IMR-90 (cell line): ENCODE measurements around the gene POLR2E. TPM values are rescaled to one million over a fixed set of nuclear protein-coding genes. Genes with fewer than 3 reads are reported as not detected.

Experiments used
- ATAC-seq: fragments of 200-7000 bp; cut with Tn5 transposase; 2 replicates; pipeline ENCODE4 v1.9.1; 2020; ENCODE audit warnings: low read depth, mild to moderate bottlenecking, moderate library complexity
- BruUV-seq: library from RNA; stranded (reverse); fragments of 400-500 nt; replicated peaks from 2 replicates; lab custom pipeline; 2021; lab: Mats Ljungman, UMichigan
- CTCF ChIA-PET: fragments of 300-600 bp; formaldehyde crosslinking; extraction: SDS; loops from one replicate; lab custom pipeline; 2021; ENCODE audit warnings: antibody characterized with exemption; lab: Yijun Ruan, JAX
- POLR2A ChIA-PET: fragments of 300-600 bp; sonication (Branson Sonifier 250); formaldehyde crosslinking; loops from one replicate; lab custom pipeline; 2022; ENCODE audit warnings: antibody characterized with exemption; ENCODE audit not compliant: unreplicated experiment; lab: Charles Lee
- DNase-seq: peaks from one replicate; pipeline ENCODE4 v3.0.0; 2013
- H2AFZ ChIP-seq: replicated peaks from 2 replicates; pipeline ENCODE3; 2013; ENCODE audit warnings: low read length, mild to moderate bottlenecking; ENCODE audit not compliant: poor library complexity
- H2AK5ac ChIP-seq: 2 replicates; pipeline ENCODE4 v1.6.1; 2013; ENCODE audit warnings: low read depth, low read length, inconsistent platforms
- H2AK9ac ChIP-seq: replicated peaks from 2 replicates; pipeline ENCODE3; 2013; ENCODE audit warnings: mild to moderate bottlenecking, low read depth, low read length, moderate library complexity; ENCODE audit not compliant: poor library complexity
- H2BK120ac ChIP-seq: 2 replicates; pipeline ENCODE4 v1.6.1; 2013; ENCODE audit warnings: low read depth, low read length, inconsistent platforms
- H2BK15ac ChIP-seq: 3 replicates; pipeline ENCODE4 v1.6.1; 2013; ENCODE audit warnings: low read depth, low read length, inconsistent platforms
- H2BK20ac ChIP-seq: 2 replicates; pipeline ENCODE4 v1.6.1; 2013; ENCODE audit warnings: low read depth, mild to moderate bottlenecking, inconsistent platforms, low read length, moderate library complexity
- H2BK5ac ChIP-seq: 2 replicates; pipeline ENCODE4 v1.6.1; 2013; ENCODE audit warnings: mild to moderate bottlenecking, low read depth, low read length, inconsistent platforms; ENCODE audit not compliant: poor library complexity, severe bottlenecking
- H3K14ac ChIP-seq: replicated peaks from 2 replicates; pipeline ENCODE4 v1.6.1; 2013; ENCODE audit warnings: low read depth, low read length, inconsistent platforms
- H3K18ac ChIP-seq: 2 replicates; pipeline ENCODE4 v1.6.1; 2013; ENCODE audit warnings: low read depth, low read length, control low read depth
- H3K23ac ChIP-seq: 2 replicates; pipeline ENCODE4 v1.6.1; 2013; ENCODE audit warnings: low read depth, low read length, inconsistent platforms
- H3K27ac ChIP-seq: 2 replicates; pipeline ENCODE4 v1.5.1; 2013; ENCODE audit warnings: mild to moderate bottlenecking, control low read depth, low read length; ENCODE audit not compliant: insufficient read depth
- H3K27me3 ChIP-seq: 2 replicates; pipeline ENCODE4 v1.6.1; 2013; ENCODE audit warnings: low read length; ENCODE audit not compliant: control insufficient read depth, insufficient read depth
- H3K36me3 ChIP-seq: 2 replicates; pipeline ENCODE4 v1.6.1; 2013; ENCODE audit warnings: low read length, mixed read lengths; ENCODE audit not compliant: control insufficient read depth, insufficient read depth
- H3K4ac ChIP-seq: 2 replicates; pipeline ENCODE4 v1.6.1; 2013; ENCODE audit warnings: low read depth, low read length, inconsistent platforms
- H3K4me1 ChIP-seq: 2 replicates; pipeline ENCODE4 v1.6.1; 2013; ENCODE audit warnings: low read length, mixed read lengths; ENCODE audit not compliant: control insufficient read depth, insufficient read depth
- H3K4me2 ChIP-seq: 2 replicates; pipeline ENCODE4 v1.6.1; 2013; ENCODE audit warnings: low read depth, mild to moderate bottlenecking, control low read depth, low read length, moderate library complexity
- H3K4me3 ChIP-seq: 2 replicates; pipeline ENCODE4 v1.5.1; 2013; ENCODE audit warnings: low read depth, mild to moderate bottlenecking, control low read depth, low read length, moderate library complexity; ENCODE audit not compliant: insufficient read depth
- H3K56ac ChIP-seq: 2 replicates; pipeline ENCODE4 v1.6.1; 2013; ENCODE audit warnings: low read length, inconsistent platforms; ENCODE audit not compliant: insufficient read depth; ENCODE audit errors: extremely low read depth
- H3K79me1 ChIP-seq, 2 experiments: 2 replicates each; pipeline ENCODE4 v1.6.1; 2013; ENCODE audit warnings: low read length in 2 of 2, inconsistent platforms in 1 of 2, low read depth in 1 of 2
- H3K9ac ChIP-seq: 2 replicates; pipeline ENCODE4 v1.6.1; 2013; ENCODE audit warnings: low read depth, low read length, control low read depth
- H3K9me1 ChIP-seq: 2 replicates; pipeline ENCODE4 v1.6.1; 2013; ENCODE audit warnings: low read length, inconsistent platforms; ENCODE audit not compliant: insufficient read depth
- H3K9me3 ChIP-seq: 2 replicates; pipeline ENCODE4 v1.6.1; 2013; ENCODE audit warnings: low read length; ENCODE audit not compliant: control insufficient read depth, insufficient read depth
- H4K20me1 ChIP-seq: 2 replicates; pipeline ENCODE4 v1.6.1; 2013; ENCODE audit warnings: low read length, inconsistent platforms; ENCODE audit not compliant: insufficient read depth
- H4K5ac ChIP-seq: 2 replicates; pipeline ENCODE4 v1.6.1; 2013; ENCODE audit warnings: mild to moderate bottlenecking, low read depth, low read length, control low read depth
- H4K8ac ChIP-seq, 2 experiments: 2 replicates each; pipeline ENCODE4 v1.6.1; 2013; ENCODE audit warnings: low read depth in 2 of 2, low read length in 2 of 2, control low read depth in 1 of 2, inconsistent platforms in 1 of 2
- H4K91ac ChIP-seq: 2 replicates; pipeline ENCODE4 v1.6.1; 2013; ENCODE audit warnings: low read depth, low read length, inconsistent platforms; ENCODE audit not compliant: insufficient read depth
- BHLHE40 ChIP-seq: fragments of 150-350 bp; IDR thresholded peaks from 2 replicates; pipeline ENCODE4 v1.6.1; 2016; ENCODE audit warnings: mild to moderate bottlenecking, low read depth, low read length
- CEBPB ChIP-seq: IDR thresholded peaks from 2 replicates; pipeline ENCODE4 v1.6.1; 2012; ENCODE audit warnings: low read depth, low read length, improper control_type of control experiment
- CHD1 ChIP-seq: IDR thresholded peaks from 2 replicates; pipeline ENCODE4 v1.6.1; 2012; ENCODE audit warnings: low read depth, low read length, improper control_type of control experiment
- FOS ChIP-seq: fragments of 150-350 bp; IDR thresholded peaks from 2 replicates; pipeline ENCODE4 v1.6.1; 2016; ENCODE audit warnings: low read depth, low read length
- MAFK ChIP-seq: IDR thresholded peaks from 2 replicates; pipeline ENCODE4 v1.6.1; 2012; ENCODE audit warnings: low read depth, low read length, improper control_type of control experiment
- MAZ ChIP-seq: IDR thresholded peaks from 2 replicates; pipeline ENCODE4 v1.6.1; 2012; ENCODE audit warnings: low read depth, mild to moderate bottlenecking, low read length, improper control_type of control experiment, moderate library complexity, borderline replicate concordance
- MXI1 ChIP-seq: IDR thresholded peaks from 2 replicates; pipeline ENCODE4 v1.6.1; 2012; ENCODE audit warnings: low read depth, mild to moderate bottlenecking, low read length, moderate library complexity, borderline replicate concordance
- NFE2L2 ChIP-seq: fragments of 150-350 bp; IDR thresholded peaks from 2 replicates; pipeline ENCODE4 v1.6.1; 2016; ENCODE audit warnings: low read depth, mild to moderate bottlenecking, low read length
- POLR2A ChIP-seq: IDR thresholded peaks from 2 replicates; pipeline ENCODE4 v1.6.1; 2012; ENCODE audit warnings: mild to moderate bottlenecking, low read depth, low read length
- RAD21 ChIP-seq: IDR thresholded peaks from 2 replicates; pipeline ENCODE4 v1.6.1; 2012; ENCODE audit warnings: low read length, improper control_type of control experiment
- RCOR1 ChIP-seq: IDR thresholded peaks from 2 replicates; pipeline ENCODE4 v1.6.1; 2012; ENCODE audit warnings: mild to moderate bottlenecking, low read length, improper control_type of control experiment; ENCODE audit not compliant: insufficient replicate concordance
- RFX5 ChIP-seq: IDR thresholded peaks from 2 replicates; pipeline ENCODE4 v1.8.0; 2012; ENCODE audit warnings: low read depth, mild to moderate bottlenecking, low read length, moderate library complexity
- SMC3 ChIP-seq: fragments of 150-350 bp; IDR thresholded peaks from 2 replicates; pipeline ENCODE4 v1.6.1; 2016; ENCODE audit warnings: low read depth, mild to moderate bottlenecking, antibody characterized with exemption, low read length, moderate library complexity
- USF2 ChIP-seq: fragments of 150-350 bp; IDR thresholded peaks from 2 replicates; pipeline ENCODE4 v1.6.1; 2017; ENCODE audit warnings: mild to moderate bottlenecking, antibody characterized with exemption, low read length, low read depth
- WGBS, 2 experiments: methylation state at CpG; one replicate each; pipeline versions ENCODE4 v1.1.5 to v1.1.7; 2013; ENCODE audit warnings: missing lambda C conversion rate in 2 of 2; ENCODE audit not compliant: insufficient read length in 1 of 2; ENCODE audit errors: extremely low coverage in 2 of 2; 5-methylcytosine and 5-hydroxymethylcytosine counted together
- dilution Hi-C: fragments of 300-500 bp; cut with HindIII; formaldehyde crosslinking; loops from one replicate; pipeline ENCODE4 v1.14.3; 2018; ENCODE audit warnings: low sequenced_read_pairs; ENCODE audit not compliant: unreplicated experiment
- in situ Hi-C: fragments of 300-500 bp; cut with MboI; formaldehyde crosslinking; loops from 3 replicates; pipeline ENCODE4 v1.14.3; 2019; ENCODE audit warnings: low sequenced_read_pairs, inconsistent platforms, mixed read lengths
- intact Hi-C: fragments of 100-400 bp; cut with micrococcal nuclease; formaldehyde crosslinking; loops from 2 replicates; pipeline ENCODE4 v1.10.0; 2022
- polyA plus RNA-seq, 3 experiments: library from polyadenylated mRNA; depleted of rRNA; stranded (reverse); fragments of >200 nt; gene quantifications; 2 replicates each; pipeline ENCODE4 v1.2.3, GENCODE V29; 2012; ENCODE audit warnings: low replicate concordance in 1 of 3
- total RNA-seq: library from RNA; depleted of rRNA; stranded (reverse); fragments of >200 nt; gene quantifications from 2 replicates; pipeline ENCODE4 v1.2.3, GENCODE V29; 2012
- TF ChIP-seq, protein P1 (sequence below): conservative IDR thresholded peaks from 2 replicates; pipeline ENCODE4 v1.5.1; 2012; ENCODE audit warnings: mild to moderate bottlenecking, low read depth, low read length, improper control_type of control experiment

The POLR2E gene
- total and polyA plus RNA-seq, 2 of the 4 experiments (the other 2 are of a cell fraction), result 294 to 391 TPM

DNA sequence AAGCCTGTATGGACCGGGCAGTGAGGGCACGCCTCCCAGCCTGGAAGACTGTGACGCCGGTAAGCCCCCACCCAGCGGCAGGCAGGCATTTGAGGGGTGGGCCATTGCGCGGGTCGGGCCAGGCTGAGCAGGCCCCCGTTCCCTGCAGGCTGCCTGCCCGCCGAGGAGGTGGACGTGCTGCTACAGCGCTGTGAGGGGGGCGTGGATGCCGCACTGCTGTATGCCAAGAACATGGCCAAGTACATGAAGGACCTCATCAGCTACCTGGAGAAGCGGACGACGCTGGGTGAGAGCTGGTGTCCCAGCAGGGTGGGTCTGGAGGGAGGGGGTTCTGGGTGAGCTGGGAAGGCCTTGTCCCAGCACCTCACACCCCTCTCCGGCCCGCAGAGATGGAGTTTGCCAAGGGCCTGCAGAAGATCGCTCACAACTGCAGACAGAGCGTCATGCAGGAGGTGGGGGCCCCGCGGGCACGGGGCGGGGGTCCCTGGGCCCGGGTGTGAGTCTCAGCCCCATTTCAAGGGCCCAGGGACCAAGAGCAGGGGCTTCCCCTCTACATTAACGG is 21.1 kb downstream of the POLR2E start:
- ChIA-PET POLR2A (no interaction called here), CTCF (no interaction called here)

More for the DNA sequence above, 21.1 kb downstream of the POLR2E start:
- H2AFZ ChIP-seq, result no peak overlapping the region
- H3K18ac ChIP-seq, result no peak overlapping the region
- H3K4ac ChIP-seq, result no peak overlapping the region
- BruUV-seq, result no TSS peak
- H3K9me3 ChIP-seq, result peaks cover 2% of the 10 kb centered on the region; the same call in 1 of the 2 replicates
- H4K5ac ChIP-seq, result no peak overlapping the region
- H2BK15ac ChIP-seq, result no peak overlapping the region
- no peaks in the 10 kb centered on the region for H3K4me1 ChIP-seq
- no peak overlapping the region for H2AK9ac ChIP-seq
- dilution Hi-C loops, result no loop called here
- H2BK20ac ChIP-seq, result no peak overlapping the region
- no peak overlapping the region for H3K9ac ChIP-seq
- DNase-seq, result no peak
- H4K20me1 ChIP-seq, result no peaks in the 10 kb centered on the region; the same call in 1 of the 2 replicates
- no peak overlapping the region for H4K91ac ChIP-seq
- H3K4me2 ChIP-seq, result no peak overlapping the region
- in situ Hi-C loops, result no loop called here
- H4K8ac ChIP-seq, result no peak overlapping the region
- no peaks in the 10 kb centered on the region for H3K79me1 ChIP-seq
- TF ChIP-seq SMC3 (no peak), CHD1 (no peak), USF2 (no peak), MXI1 (no peak), BHLHE40 (no peak), RFX5 (no peak), CEBPB (no peak), MAFK (no peak), FOS (no peak), RCOR1 (no peak), RAD21 (no peak), MAZ (no peak), POLR2A (no peak), NFE2L2 (no peak)
- TF ChIP-seq, protein P1, sequence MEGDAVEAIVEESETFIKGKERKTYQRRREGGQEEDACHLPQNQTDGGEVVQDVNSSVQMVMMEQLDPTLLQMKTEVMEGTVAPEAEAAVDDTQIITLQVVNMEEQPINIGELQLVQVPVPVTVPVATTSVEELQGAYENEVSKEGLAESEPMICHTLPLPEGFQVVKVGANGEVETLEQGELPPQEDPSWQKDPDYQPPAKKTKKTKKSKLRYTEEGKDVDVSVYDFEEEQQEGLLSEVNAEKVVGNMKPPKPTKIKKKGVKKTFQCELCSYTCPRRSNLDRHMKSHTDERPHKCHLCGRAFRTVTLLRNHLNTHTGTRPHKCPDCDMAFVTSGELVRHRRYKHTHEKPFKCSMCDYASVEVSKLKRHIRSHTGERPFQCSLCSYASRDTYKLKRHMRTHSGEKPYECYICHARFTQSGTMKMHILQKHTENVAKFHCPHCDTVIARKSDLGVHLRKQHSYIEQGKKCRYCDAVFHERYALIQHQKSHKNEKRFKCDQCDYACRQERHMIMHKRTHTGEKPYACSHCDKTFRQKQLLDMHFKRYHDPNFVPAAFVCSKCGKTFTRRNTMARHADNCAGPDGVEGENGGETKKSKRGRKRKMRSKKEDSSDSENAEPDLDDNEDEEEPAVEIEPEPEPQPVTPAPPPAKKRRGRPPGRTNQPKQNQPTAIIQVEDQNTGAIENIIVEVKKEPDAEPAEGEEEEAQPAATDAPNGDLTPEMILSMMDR, result no peak
- no peaks in the 10 kb centered on the region for H3K36me3 ChIP-seq
- H3K27me3 ChIP-seq, result peaks cover 27% of the 10 kb centered on the region
- H2BK120ac ChIP-seq, result no peak overlapping the region
- no peak overlapping the region for H3K14ac ChIP-seq
- no peak for ATAC-seq
- H3K56ac ChIP-seq, result no peak overlapping the region
- no peak overlapping the region for H3K4me3 ChIP-seq
- H3K9me1 ChIP-seq, result no peaks in the 10 kb centered on the region
- intact Hi-C loops, result no loop called here
- 91% methylated on average over 10 of the region's 28 CpGs; no CpG with 5 or more reads in 1 of the 2 experiments for WGBS, 2 experiments
- no peak overlapping the region for H3K27ac ChIP-seq
- no peak overlapping the region for H2BK5ac ChIP-seq
- no peak overlapping the region for H3K23ac ChIP-seq
- no peak overlapping the region for H2AK5ac ChIP-seq
